GM19463 (cell line): ENCODE data around the gene GFAP.

Experiments
- ATAC-seq: cut with Tn5 transposase; IDR thresholded peaks from one replicate; pipeline ENCODE4 v1.9.1; 2021; ENCODE audit warnings: mild to moderate bottlenecking, moderate library complexity; ENCODE audit not compliant: unreplicated experiment

Gene GFAP

GRCh38 chr17:44867841-44868240, 47.5 kb downstream of the GFAP start:
- ATAC-seq = no peak

GRCh38 chr17:44865931-44866330, 49.4 kb downstream of the GFAP start:
- no peak for ATAC-seq

GRCh38 chr17:44865231-44865660, 50.1 kb downstream of the GFAP start:
- ATAC-seq = no peak

GRCh38 chr17:44864831-44865230, 50.5 kb downstream of the GFAP start:
- no peak for ATAC-seq

GRCh38 chr17:44863061-44863918, 52.0 kb downstream of the GFAP start:
- ATAC-seq = no peak

GRCh38 chr17:44862278-44862914, 52.9 kb downstream of the GFAP start:
- ATAC-seq = no peak

GRCh38 chr17:44859701-44860100, 55.6 kb downstream of the GFAP start:
- no peak for ATAC-seq

- ATAC-seq = no peak
Observed at GRCh38 chr17:44854192-44854591, 61.1 kb downstream of the GFAP start.
